GM12892 (cell line): Measurements from ENCODE around the gene ERCC6.

ENCODE experiments used
- POLR2AphosphoS5 ChIP-seq: IDR thresholded peaks from 2 replicates; pipeline ENCODE4 v1.6.1; 2011; ENCODE audit warnings: low read depth, low read length, control low read depth
- TAF1 ChIP-seq: IDR thresholded peaks from 2 replicates; pipeline ENCODE4 v1.6.1; 2011; ENCODE audit warnings: low read depth, mild to moderate bottlenecking, control low read depth, low read length, borderline replicate concordance

DNA sequence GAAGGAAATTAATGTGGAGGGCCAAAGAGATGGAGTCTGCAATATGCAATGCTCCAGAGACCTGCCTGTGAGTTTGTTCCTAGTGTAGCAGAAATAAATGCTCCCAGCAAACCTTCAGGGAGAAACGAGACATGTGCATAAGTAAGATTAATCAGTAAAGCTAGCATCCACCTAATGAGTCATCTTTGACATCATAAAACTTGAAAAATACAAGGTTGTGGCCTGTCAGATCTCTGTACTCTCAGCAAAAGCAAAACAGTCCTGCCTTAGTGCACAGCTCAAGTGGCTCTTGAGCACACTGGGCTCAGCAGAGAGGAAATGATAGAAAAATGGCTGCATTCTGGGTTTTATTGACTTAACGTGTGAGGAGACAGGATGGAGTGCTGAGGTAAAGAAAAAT is 32.5 kb upstream of the ERCC6 start:
- TF ChIP-seq POLR2AphosphoS5 (no peak), TAF1 (no peak)
